HUES6 (cell line): ENCODE results near the gene CFAP69.
A peak's percentile ranks its signal among the peaks of the same experiment; 100 is the strongest.
"Not testable (repeated sequence)": the region's sequence is repeated elsewhere in the genome, so short reads cannot be mapped to it uniquely, and the experiment has no call there.

ENCODE experiments used
- H3K27ac ChIP-seq: 2 replicates; pipeline ENCODE4 v1.7.0; 2013; ENCODE audit warnings: low read depth, mild to moderate bottlenecking, low read length, inconsistent platforms
- H3K27me3 ChIP-seq: 2 replicates; pipeline ENCODE4 v1.6.1; 2013; ENCODE audit warnings: low read length; ENCODE audit not compliant: control insufficient read depth, insufficient read depth
- H3K36me3 ChIP-seq: 2 replicates; pipeline ENCODE4 v1.6.1; 2013; ENCODE audit warnings: low read length; ENCODE audit not compliant: control insufficient read depth, insufficient read depth
- H3K4me1 ChIP-seq: 2 replicates; pipeline ENCODE4 v1.6.1; 2013; ENCODE audit warnings: low read length; ENCODE audit not compliant: control insufficient read depth, insufficient read depth
- H3K4me3 ChIP-seq: 2 replicates; pipeline ENCODE4 v1.5.1; 2013; ENCODE audit warnings: low read depth, low read length
- H3K9ac ChIP-seq: one replicate; pipeline ENCODE4 v1.6.1; 2013; ENCODE audit warnings: mild to moderate bottlenecking, low read length
- H3K9me3 ChIP-seq: 2 replicates; pipeline ENCODE4 v1.6.1; 2013; ENCODE audit warnings: low read depth, low read length; ENCODE audit not compliant: control insufficient read depth, insufficient read depth

CFAP69 gene

GRCh38 chr7:90312745-90313144 is 67.8 kb downstream of the CFAP69 start:
- H3K27me3 ChIP-seq = peaks cover 3% of the 10 kb centered on the region; the same call in 1 of the 2 replicates

GRCh38 chr7:90313907-90314306 is 68.9 kb downstream of the CFAP69 start:
- Histone ChIP-seq H3K4me3 (no peak overlapping the region), H3K9me3 (no peaks in the 10 kb centered on the region), H3K36me3 (no peaks in the 10 kb centered on the region)

More at GRCh38 chr7:90312745-90313144, 67.8 kb downstream of the CFAP69 start:
- Histone ChIP-seq H3K9ac (no peak overlapping the region), H3K4me1 (no peaks in the 10 kb centered on the region), H3K4me3 (no peak overlapping the region), H3K36me3 (no peaks in the 10 kb centered on the region), H3K9me3 (no peaks in the 10 kb centered on the region), H3K27ac (no peak overlapping the region)

GRCh38 chr7:90320014-90320413 is 75.0 kb downstream of the CFAP69 start:
- Histone ChIP-seq H3K27ac (no peak overlapping the region), H3K9ac (no peak overlapping the region)

More at GRCh38 chr7:90313907-90314306, 68.9 kb downstream of the CFAP69 start:
- Histone ChIP-seq H3K27ac (no peak overlapping the region), H3K4me1 (no peaks in the 10 kb centered on the region), H3K9ac (no peak overlapping the region), H3K27me3 (peaks cover 10% of the 10 kb centered on the region)

GRCh38 chr7:90320418-90320800 is 75.4 kb downstream of the CFAP69 start:
- Histone ChIP-seq H3K27me3 (peaks cover 60% of the 10 kb centered on the region), H3K27ac (no peak overlapping the region), H3K4me3 (peak overlapping the region; percentile 73), H3K36me3 (no peaks in the 10 kb centered on the region), H3K4me1 (0 out of 2 replicates have a peak, but pooled peaks cover 8% of the 10 kb centered on the region), H3K9me3 (no peaks in the 10 kb centered on the region), H3K9ac (no peak overlapping the region)

More at GRCh38 chr7:90320014-90320413, 75.0 kb downstream of the CFAP69 start:
- H3K9me3 ChIP-seq = no peaks in the 10 kb centered on the region
- no peak overlapping the region for H3K4me3 ChIP-seq
- H3K36me3 ChIP-seq = no peaks in the 10 kb centered on the region
- peaks cover 60% of the 10 kb centered on the region for H3K27me3 ChIP-seq
- H3K4me1 ChIP-seq = 0 out of 2 replicates have a peak, but pooled peaks cover 8% of the 10 kb centered on the region

- Histone ChIP-seq H3K27me3 (peaks cover 60% of the 10 kb centered on the region), H3K4me3 (peak within 1 kb of the TSS; percentile 73), H3K9ac (peak within 1 kb of the TSS; percentile 50)
Observed at GRCh38 chr7:90320801-90321494, 76.0 kb downstream of the CFAP69 start, which contains the start of gene FAM237B. Gene FAM237B (minus strand): TSS chr7:90321304. CDS start chr7:90319748, 1,556 bp downstream.

GRCh38 chr7:90322837-90323236 is 77.9 kb downstream of the CFAP69 start:
- Histone ChIP-seq H3K9ac (no peak overlapping the region), H3K36me3 (no peaks in the 10 kb centered on the region), H3K4me3 (no peak overlapping the region), H3K9me3 (no peaks in the 10 kb centered on the region), H3K27ac (no peak overlapping the region), H3K4me1 (peaks cover 8% of the 10 kb centered on the region; the same call in 1 of the 2 replicates), H3K27me3 (peaks cover 57% of the 10 kb centered on the region)

More at GRCh38 chr7:90320801-90321494, 76.0 kb downstream of the CFAP69 start, which contains the start of gene FAM237B:
- Histone ChIP-seq H3K4me1 (0 out of 2 replicates have a peak, but pooled peaks cover 8% of the 10 kb centered on the region), H3K27ac (no peak within 1 kb of the TSS), H3K9me3 (no peaks in the 10 kb centered on the region), H3K36me3 (no peaks in the 10 kb centered on the region)

GRCh38 chr7:90326500-90326899 is 81.5 kb downstream of the CFAP69 start:
- Histone ChIP-seq H3K4me1 (peaks cover 4% of the 10 kb centered on the region; the same call in 1 of the 2 replicates), H3K27me3 (peaks cover 25% of the 10 kb centered on the region), H3K36me3 (no peaks in the 10 kb centered on the region), H3K9ac (no peak overlapping the region), H3K27ac (no peak overlapping the region), H3K9me3 (no peaks in the 10 kb centered on the region), H3K4me3 (no peak overlapping the region)

GRCh38 chr7:90334193-90334843 is 89.3 kb downstream of the CFAP69 start:
- Histone ChIP-seq H3K4me1 (no peaks in the 10 kb centered on the region), H3K27me3 (no peaks in the 10 kb centered on the region), H3K36me3 (no peaks in the 10 kb centered on the region), H3K9me3 (peaks cover 2% of the 10 kb centered on the region; the same call in 1 of the 2 replicates), H3K4me3 (no peak overlapping the region), H3K27ac (no peak overlapping the region), H3K9ac (no peak overlapping the region)

- H3K27ac ChIP-seq, H3K9me3 ChIP-seq, H3K4me1 ChIP-seq, H3K4me3 ChIP-seq, H3K36me3 ChIP-seq, H3K9ac ChIP-seq, H3K27me3 ChIP-seq: not testable (repeated sequence)
Observed at GRCh38 chr7:90334926-90335325, 90.0 kb downstream of the CFAP69 start.

- Histone ChIP-seq H3K27me3 (no peaks in the 10 kb centered on the region), H3K9ac (no peak overlapping the region), H3K4me3 (no peak overlapping the region), H3K9me3 (peaks cover 2% of the 10 kb centered on the region; the same call in 1 of the 2 replicates), H3K27ac (no peak overlapping the region), H3K4me1 (no peaks in the 10 kb centered on the region), H3K36me3 (no peaks in the 10 kb centered on the region)
Observed at GRCh38 chr7:90337106-90337505, 92.1 kb downstream of the CFAP69 start.

- no peak overlapping the region for H3K27ac ChIP-seq
- no peaks in the 10 kb centered on the region for H3K9me3 ChIP-seq
- no peaks in the 10 kb centered on the region for H3K27me3 ChIP-seq
- no peak overlapping the region for H3K9ac ChIP-seq
- H3K4me3 ChIP-seq = 0 out of 2 replicates have a peak overlapping the region, but pooled peaks have one; percentile 96
- no peaks in the 10 kb centered on the region for H3K36me3 ChIP-seq
- H3K4me1 ChIP-seq = no peaks in the 10 kb centered on the region
Observed at GRCh38 chr7:90345016-90345415, 100.0 kb downstream of the CFAP69 start.
